DMS153 treated with DMSO at 0.1 percent for 48 hours (cell line): ENCODE measurements around the gene MRPL22.
"Not testable (repeated sequence)": the region's sequence is repeated elsewhere in the genome, so short reads cannot be mapped to it uniquely, and the experiment has no call there.

Experiments
- DNase-seq: peaks from one replicate; lab custom pipeline; 2025; ENCODE audit not compliant: unreplicated experiment; lab: John Stamatoyannopoulos, UW

The MRPL22 gene

DNA sequence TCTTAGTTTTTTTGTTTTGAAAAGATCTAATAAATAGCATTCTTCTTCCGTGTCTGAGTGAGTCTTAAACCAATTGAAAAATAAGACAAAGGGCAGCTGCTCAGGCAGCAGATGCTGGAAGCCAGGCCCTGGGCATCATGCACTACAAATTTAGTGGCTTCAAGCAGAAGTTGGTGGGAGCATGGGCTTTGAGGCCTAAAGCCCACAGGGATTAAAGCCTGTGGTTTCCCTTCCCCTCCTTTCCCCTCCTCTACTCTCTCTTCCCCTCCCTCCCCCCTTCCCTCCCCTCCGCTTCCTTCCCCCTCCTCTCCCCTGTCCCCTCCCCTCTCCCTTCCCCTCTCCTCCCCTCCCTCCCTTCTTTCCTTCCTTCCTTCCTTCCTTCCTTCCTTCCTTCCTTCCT lies 52.6 kb downstream of the MRPL22 start:
- no peak for DNase-seq

DNA sequence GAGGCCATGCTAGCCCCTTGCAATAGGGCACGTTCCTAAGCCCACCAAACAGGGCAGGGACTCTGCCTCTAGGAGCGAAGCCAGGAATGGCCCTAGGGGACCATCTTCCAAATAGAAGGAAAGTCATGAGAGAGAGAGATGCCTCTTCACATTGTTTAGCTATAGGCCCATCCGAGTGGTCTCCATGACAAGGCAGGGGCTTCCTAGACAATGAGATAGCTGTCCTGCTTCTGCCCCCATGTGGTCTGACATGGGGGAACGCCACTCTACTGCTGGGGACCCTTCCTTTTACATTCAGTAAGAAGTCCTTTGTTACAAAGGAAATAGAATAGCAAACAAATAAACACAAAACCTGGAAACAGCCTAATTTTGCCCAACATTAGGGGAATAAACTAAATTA lies 54.8 kb downstream of the MRPL22 start:
- no peak for DNase-seq

DNA sequence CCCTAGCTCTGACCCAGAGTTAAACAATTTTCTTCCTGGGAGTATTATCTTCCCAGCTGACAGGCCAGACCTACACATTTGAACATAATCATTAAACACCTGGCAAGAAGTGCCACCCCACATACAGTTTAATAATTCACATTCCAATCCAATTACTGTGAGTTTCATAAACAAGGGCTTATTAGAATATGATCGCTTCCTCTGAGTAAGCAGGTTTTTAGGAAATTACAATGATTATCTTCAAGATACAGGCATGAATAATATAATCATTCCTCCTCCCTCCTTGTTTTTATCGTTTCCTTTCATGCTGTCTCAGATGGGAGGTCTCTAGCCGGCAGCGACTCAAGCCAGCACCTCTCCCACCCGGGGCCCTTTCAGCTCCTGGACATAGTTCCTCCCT lies 56.9 kb downstream of the MRPL22 start:
- DNase-seq = no peak

DNA sequence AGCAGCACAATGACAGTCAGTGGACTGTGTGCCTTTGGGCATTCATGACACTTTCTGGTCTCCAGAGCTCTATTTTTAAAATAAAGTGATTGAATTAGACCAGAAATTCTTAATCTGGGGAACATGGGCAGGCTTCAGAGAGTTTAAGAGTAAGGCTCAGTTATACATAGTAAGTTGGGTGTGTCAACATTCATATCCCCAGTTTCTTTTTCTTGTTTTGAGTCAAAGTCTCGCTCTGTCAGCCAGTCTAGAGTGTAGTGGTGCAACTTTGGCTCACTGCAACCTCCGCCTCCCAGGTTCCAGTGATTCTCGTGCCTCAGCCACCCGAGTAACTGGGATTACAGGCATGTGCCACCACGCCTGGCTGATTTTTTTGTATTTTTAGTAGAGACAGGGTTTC lies 59.0 kb downstream of the MRPL22 start:
- no peak for DNase-seq

DNA sequence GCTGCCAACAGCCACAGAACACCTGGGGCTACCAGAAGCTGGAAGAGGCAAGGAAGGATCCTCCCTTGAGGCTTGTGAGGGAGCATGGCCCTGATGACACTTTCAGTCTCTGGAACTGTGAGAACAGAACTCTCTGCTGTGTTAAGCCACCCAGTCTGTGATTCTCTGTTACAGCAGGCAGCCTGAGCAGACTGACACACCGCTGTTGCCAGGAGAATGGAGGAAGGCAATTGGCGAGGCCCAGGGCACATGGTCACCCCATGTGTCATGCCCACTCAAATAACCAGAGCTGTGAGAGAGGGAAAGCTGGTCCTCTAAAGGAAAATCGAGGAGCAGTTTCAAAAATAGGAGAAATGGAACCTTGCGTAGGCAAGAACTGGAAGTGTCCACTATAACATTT lies 60.6 kb downstream of the MRPL22 start:
- no peak for DNase-seq

DNA sequence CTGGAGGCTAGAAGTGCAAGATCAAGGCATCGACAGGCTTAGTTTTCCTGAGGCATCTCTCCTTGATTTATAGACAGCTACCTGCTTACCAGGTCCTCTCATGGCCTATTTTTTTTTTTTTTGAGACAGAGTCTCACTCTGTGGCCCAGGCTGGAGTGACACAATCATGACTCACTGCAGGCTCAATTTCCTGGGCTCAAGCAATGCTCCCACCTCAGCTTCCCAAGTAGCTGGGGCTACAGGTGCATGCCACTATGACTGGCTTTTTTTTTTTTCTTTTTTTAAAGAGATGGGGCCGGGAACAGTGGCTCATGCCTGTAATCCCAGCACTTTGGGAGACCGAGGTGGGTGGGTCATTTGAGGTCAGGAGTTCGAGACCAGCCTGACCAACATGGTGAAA lies 61.8 kb downstream of the MRPL22 start:
- not testable (repeated sequence) for DNase-seq

DNA sequence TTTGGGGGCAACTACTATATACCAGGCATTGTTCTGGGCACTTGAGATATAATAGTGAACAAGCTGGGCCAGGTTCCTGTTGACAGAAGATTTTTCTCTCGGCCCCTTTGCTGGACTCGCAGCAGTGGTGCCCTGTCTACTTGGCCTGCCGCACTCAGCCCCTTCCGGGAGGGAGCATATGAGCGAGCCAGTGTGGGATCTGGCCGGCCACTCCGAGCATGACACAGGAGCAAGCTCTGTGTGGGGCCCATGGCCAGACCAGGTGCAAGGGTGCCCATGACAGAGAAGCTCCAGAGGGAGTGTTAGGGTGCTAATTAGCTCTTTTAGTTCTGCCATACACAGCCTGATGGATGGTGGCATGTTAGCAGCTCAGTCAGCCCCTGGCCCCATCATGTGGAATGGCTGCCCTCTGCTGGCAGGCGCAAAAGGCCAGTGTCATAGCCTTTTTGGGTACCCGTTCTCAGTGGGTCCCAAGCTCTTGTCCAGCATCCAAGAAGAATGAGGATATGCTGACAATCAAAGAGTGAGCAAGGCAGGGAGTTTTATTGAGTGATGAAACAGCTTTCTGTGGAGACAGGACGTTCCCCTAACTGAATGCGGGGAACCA lies 63.4 kb downstream of the MRPL22 start:
- no peak for DNase-seq

DNA sequence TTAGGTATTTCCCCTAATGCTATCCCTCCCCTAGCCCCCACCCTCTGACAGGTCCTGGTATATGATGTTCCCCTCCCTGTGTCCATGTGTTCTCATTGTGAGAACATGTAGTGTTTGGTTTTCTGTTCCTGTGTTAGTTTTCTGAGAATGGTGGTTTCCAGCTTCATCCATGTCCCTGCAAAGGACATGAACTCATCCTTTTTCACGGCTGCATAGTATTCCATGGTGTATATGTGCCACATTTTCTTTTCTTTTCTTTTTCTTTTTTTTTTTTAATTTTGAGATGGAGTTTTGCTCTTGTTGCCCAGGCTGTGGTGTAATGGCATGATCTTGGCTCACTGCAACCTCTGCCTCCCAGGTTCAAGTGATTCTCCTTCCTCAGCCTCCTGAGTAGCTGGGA lies 65.4 kb downstream of the MRPL22 start:
- not testable (repeated sequence) for DNase-seq

DNA sequence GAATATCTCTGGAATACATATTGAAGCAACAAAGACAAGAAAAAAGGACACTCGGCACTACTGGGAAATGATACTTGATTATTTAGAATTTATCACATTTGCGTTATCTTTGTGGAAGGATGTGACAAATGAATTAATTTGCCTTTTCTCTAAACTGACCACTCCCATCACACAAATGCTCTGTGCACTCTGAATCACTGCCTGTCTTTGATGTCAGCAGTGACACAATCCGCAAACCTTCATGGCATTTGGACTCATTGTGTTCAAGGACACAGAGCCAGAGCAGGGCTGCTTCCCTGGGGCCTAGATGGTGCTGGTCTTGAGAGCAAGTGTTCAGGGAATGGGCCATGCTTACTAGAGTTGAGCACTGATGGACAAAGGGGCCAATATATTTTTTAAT lies 67.8 kb downstream of the MRPL22 start:
- no peak for DNase-seq

DNA sequence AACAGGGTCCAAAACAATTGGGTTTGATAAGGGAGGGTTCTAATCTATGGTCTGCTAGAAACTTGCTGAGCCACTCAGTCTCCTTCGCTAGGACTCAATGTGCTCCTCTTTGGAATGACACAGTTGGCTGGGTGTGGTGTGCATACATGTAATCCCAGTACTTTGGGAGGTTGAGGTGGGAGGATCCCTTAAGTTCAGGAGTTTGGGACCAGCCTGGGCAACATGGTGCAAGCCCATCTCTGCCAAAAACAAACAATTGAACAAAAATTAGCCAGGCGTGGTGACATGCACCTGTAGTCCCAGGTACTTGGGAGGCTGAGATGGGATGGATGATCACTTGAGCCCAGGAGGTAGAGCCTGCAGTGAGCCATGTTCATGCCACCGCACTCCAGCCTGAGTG lies 70.0 kb downstream of the MRPL22 start:
- DNase-seq = no peak

DNA sequence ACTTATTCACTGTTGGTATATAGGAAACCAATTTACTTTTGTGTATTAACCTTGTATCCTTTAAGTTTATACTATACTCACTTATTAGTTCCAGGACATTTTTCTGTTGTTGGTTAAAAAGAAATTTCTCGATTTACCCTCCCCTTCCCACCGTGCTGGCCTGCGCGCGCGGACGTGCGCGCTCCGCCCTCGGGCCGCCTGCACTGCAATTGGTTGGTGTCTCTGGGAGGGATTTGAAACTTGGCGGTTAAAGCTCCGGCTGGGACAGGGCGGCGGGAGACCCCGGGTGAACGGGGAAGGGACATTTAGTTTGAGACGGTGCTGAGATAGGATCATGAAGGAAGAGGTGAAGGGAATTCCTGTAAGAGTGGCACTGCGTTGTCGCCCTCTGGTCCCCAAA lies 72.7 kb downstream of the MRPL22 start, which contains the start of gene KIF4B:
KIF4B (plus strand) TSS at position 230 of the 400 bp plus-strand sequence; CDS start at position 335, 105 bp downstream.
- no peak for DNase-seq

DNA sequence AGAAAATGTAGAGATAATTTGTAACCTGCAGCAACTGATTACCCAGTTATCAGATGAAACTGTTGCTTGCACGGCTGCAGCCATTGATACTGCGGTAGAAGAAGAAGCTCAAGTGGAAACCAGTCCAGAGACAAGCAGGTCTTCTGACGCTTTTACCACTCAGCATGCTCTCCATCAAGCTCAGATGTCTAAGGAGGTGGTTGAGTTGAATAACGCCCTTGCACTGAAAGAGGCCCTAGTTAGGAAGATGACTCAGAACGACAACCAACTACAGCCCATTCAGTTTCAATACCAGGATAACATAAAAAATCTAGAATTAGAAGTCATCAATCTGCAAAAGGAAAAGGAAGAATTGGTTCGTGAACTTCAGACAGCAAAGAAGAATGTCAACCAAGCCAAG lies 74.4 kb downstream of the MRPL22 start:
- no peak for DNase-seq

DNA sequence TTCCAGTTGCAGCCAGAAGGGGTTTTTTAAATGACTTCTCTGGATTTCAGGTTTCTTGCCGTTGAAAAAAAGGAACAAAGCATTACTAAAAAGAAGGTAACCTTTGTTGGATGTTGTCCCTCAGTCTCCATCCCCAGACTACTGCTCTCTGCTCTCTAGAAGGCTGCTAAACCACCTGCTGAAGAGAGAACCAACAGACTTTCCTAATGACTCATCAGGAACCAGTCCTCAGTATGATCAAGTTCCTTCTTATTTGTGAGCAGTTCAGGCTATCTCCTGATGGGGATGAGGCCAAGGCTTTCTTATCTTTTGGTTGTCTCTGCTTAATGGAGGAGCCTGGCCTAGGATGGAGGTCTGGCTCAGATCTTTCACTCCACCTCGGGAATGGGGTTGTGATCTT lies 76.7 kb downstream of the MRPL22 start:
- DNase-seq = no peak
